Measurements from ENCODE around the gene STAG1. TPM values are rescaled to one million over a fixed set of nuclear protein-coding genes. Genes with fewer than 3 reads are reported as not detected.

STAG1 gene
- total and polyA plus RNA-seq, 9 of the 15 experiments (the other 6 are each of a cell fraction or from before 2014, with no cell fraction given): 2.7 to 17.7 (median 8.8) TPM

- TF ChIP-seq CBX2 (IDR thresholded peaks at IDR 0.05; ENCODE audit: insufficient read depth, low read length, poor library complexity, severe bottlenecking) (no peak), HES1 (IDR thresholded peaks at IDR 0.05; ENCODE audit: low read depth) (no peak), ZNF274 (IDR thresholded peaks at IDR 0.05; ENCODE audit: borderline replicate concordance, low read depth, low read length) (no peak), ATF4 (CRISPR knock-in tag; IDR thresholded peaks at IDR 0.05) (0 out of 2 replicates have a peak, but pooled peaks have one; percentile 37), SRSF9 (IDR thresholded peaks at IDR 0.05; ENCODE audit: borderline replicate concordance, low read depth, low read length) (no peak), HDAC8 (tag; IDR thresholded peaks at IDR 0.05) (0 out of 2 replicates have a peak, but pooled peaks have one; percentile 23), HMBOX1 (IDR thresholded peaks at IDR 0.05) (peak; percentile 47; the same call in 1 of the 2 replicates), ZBTB34 (CRISPR knock-in tag; IDR thresholded peaks at IDR 0.05) (no peak), NFIC (IDR thresholded peaks at IDR 0.05) (peak; percentile 99), HNRNPL (IDR thresholded peaks at IDR 0.05; ENCODE audit: low read depth, low read length) (no peak), ZNF717 (CRISPR knock-in tag; IDR thresholded peaks at IDR 0.05) (no peak), HCFC1 (IDR thresholded peaks at IDR 0.05; ENCODE audit: low read depth, low read length) (no peak), MEF2A (IDR thresholded peaks at IDR 0.05; ENCODE audit: control insufficient read depth, low read depth, low read length) (no peak), MEIS2 (IDR thresholded peaks at IDR 0.05; ENCODE audit: partially characterized antibody) (peak; percentile 56), ATF3 (IDR thresholded peaks at IDR 0.05) (peak; percentile 65), ATF3 (CRISPR knock-in tag; conservative IDR thresholded peaks at IDR 0.05) (no peak), PHF20 (IDR thresholded peaks at IDR 0.05; ENCODE audit: partially characterized antibody) (no peak), FOXP1 (CRISPR knock-in tag; IDR thresholded peaks at IDR 0.05) (no peak), ARID3B (CRISPR knock-in tag; IDR thresholded peaks at IDR 0.05; ENCODE audit: borderline replicate concordance) (no peak)
These were observed 408.2 kb downstream of the STAG1 start (continued) for GRCh38 chr3:136343873-136344555.

Measured in K562 (cell line).